ENCODE measurements around the gene SLC25A45.

SLC25A45 gene

DNA sequence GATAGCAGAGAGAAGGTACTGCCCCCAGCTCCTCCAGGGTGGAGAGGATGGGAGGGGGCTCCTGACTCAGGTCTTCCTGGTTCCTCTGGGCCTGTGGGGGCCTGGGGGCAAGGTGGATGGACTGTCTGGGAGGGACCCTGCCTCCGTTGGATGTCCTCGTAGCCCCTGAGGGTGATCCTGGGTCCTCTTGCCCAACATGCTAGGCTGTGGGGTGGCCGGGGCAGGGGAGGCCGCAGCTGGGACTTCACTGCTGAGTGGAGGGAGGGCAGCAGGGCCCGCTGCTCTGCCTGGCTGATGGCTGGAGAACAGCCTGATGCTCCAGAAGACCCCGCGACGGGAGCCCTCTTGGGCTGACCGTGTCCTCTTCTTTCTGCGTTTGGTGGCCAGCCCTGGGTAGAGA, 17.4 kb upstream of the SLC25A45 start:
- H3K27ac ChIP-seq, result no peak overlapping the region
- intact Hi-C loops (cut with DNase I; ENCODE audit: low total_unique reads), result no loop called here
- H3K36me3 ChIP-seq, result peaks cover 27 to 97% (median 77%) of the 10 kb centered on the region in 3 donors
- TF ChIP-seq, protein P1, sequence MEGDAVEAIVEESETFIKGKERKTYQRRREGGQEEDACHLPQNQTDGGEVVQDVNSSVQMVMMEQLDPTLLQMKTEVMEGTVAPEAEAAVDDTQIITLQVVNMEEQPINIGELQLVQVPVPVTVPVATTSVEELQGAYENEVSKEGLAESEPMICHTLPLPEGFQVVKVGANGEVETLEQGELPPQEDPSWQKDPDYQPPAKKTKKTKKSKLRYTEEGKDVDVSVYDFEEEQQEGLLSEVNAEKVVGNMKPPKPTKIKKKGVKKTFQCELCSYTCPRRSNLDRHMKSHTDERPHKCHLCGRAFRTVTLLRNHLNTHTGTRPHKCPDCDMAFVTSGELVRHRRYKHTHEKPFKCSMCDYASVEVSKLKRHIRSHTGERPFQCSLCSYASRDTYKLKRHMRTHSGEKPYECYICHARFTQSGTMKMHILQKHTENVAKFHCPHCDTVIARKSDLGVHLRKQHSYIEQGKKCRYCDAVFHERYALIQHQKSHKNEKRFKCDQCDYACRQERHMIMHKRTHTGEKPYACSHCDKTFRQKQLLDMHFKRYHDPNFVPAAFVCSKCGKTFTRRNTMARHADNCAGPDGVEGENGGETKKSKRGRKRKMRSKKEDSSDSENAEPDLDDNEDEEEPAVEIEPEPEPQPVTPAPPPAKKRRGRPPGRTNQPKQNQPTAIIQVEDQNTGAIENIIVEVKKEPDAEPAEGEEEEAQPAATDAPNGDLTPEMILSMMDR (IDR thresholded peaks at IDR 0.05), result no peak
- H3K4me1 ChIP-seq, result no peaks in the 10 kb centered on the region
- H3K27me3 ChIP-seq, result no peaks in the 10 kb centered on the region
- no peak for DNase-seq
- no peak overlapping the region for H3K4me3 ChIP-seq
- no peaks in the 10 kb centered on the region for H3K9me3 ChIP-seq

DNA sequence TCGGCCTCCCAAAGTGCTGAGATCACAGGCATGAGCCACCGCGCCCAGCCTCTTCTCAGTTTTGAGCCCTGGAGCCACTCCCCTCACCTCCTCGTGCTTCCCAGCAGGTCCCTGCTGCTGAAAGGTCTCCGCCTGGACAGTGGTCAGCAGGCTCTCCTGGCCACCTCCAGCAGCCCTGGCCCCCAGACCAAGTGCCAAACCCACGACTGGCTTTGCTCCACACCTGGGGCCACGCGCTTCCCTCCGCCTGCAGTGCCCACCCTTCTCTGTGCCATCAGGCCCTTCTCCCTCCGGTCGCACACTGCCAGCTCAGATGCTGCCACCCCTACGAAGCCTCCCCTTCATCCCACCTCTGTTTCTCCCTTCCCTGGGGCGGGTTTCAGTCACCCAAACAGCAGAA, 16.8 kb upstream of the SLC25A45 start:
- Histone ChIP-seq H3K36me3 (peaks cover 27 to 97% (median 77%) of the 10 kb centered on the region in 3 donors), H3K4me3 (no peak overlapping the region), H3K9me3 (no peaks in the 10 kb centered on the region), H3K27me3 (no peaks in the 10 kb centered on the region), H3K27ac (no peak overlapping the region), H3K4me1 (no peaks in the 10 kb centered on the region)
- intact Hi-C loops (cut with DNase I; ENCODE audit: low total_unique reads), result no loop called here
- TF ChIP-seq, protein P1 (IDR thresholded peaks at IDR 0.05), result no peak
- DNase-seq, result no peak

DNA sequence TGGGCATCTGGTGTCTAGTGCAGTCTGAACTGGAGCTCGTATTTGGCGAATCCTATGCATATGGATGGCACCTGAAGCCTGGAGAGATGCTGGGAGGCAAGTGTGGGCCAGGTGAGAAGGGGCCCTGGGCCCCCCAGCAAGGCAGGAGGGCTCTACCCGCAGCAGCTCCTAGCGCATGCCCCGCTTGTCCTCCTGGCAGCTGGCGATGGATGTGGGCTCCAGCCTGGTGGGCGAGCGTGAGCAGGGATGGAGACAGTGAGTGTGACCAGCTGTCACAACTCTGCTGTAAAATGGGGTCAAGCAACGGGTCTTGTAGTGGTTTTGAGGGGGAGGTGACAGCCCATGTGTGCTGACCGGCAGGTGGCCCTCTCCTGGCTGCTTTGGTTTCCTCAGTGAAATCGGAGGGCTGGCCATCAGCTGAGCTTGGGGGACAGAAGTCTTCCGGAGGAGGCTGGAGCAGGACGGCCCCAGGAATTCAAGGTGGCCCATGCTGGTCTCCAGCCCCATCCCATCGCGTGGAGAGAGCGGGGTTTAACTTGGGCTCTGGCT, 16.0 kb upstream of the SLC25A45 start:
- Histone ChIP-seq H3K4me1 (peaks cover 0 to under 1% (median 0%) of the 10 kb centered on the region in 4 donors), H3K4me3 (no peak overlapping the region), H3K36me3 (peaks cover 27 to 97% (median 77%) of the 10 kb centered on the region in 3 donors), H3K9me3 (no peaks in the 10 kb centered on the region), H3K27me3 (no peaks in the 10 kb centered on the region), H3K27ac (no peak overlapping the region)
- intact Hi-C loops (cut with DNase I; ENCODE audit: low total_unique reads), result no loop called here
- TF ChIP-seq, protein P1 (IDR thresholded peaks at IDR 0.05), result no peak
- no peak for DNase-seq

DNA sequence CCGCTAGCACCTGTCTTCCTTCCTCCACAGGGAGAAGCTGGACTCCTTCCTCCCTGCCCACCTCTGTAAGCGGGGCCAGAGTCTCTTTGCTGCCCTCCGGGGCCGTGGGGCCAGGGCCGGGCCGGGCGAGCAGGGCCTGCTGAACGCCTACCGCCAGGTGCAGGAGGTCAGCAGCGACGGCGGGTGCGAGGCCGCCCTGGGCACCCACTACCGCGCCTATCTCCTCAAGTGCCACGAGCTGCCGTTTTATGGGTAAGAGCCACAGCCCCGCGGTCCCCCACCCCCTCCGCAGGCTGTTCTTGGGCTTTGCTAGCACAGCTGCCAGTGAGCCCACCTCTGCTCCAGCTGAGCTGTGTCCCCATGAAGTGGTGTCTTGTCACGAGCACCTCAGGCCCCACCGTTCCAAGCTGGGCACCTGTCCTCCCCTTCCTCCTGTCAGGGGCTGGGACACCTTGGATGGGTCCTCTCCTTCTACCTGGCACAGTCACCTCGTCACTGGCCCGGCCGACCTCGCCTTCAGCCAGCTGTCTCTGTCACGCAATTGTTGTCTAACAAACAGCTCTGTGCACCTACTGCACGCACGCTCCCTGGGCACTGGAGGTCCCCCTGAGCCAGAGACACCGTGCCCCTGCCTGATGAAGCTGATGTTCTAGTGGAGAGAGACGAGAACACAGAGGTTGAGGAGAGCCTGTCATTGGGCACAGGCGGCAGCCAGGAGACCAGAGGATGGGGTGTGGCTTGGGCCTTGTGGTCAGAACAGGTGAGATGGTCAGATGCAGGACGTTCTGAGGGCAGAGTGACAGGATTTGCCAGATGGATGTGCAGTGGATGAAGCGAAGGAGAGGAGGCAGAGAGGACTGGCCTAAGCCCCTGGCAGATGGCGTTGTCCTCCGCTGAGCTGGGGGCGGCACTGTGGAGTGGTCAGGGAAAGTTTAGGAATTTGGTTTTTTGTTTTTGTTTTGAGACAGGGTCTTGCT, 14.6 kb upstream of the SLC25A45 start:
- Histone ChIP-seq H3K36me3 (peaks cover 27 to 96% (median 79%) of the 10 kb centered on the region in 3 donors), H3K4me1 (peaks cover 0 to 15% (median 0%) of the 10 kb centered on the region in 4 donors), H3K27ac (no peak overlapping the region), H3K9me3 (no peaks in the 10 kb centered on the region), H3K4me3 (no peak overlapping the region), H3K27me3 (no peaks in the 10 kb centered on the region)
- TF ChIP-seq, protein P1 (IDR thresholded peaks at IDR 0.05), result no peak
- intact Hi-C loops (cut with DNase I; ENCODE audit: low total_unique reads), result no loop called here
- DNase-seq, result no peak

DNA sequence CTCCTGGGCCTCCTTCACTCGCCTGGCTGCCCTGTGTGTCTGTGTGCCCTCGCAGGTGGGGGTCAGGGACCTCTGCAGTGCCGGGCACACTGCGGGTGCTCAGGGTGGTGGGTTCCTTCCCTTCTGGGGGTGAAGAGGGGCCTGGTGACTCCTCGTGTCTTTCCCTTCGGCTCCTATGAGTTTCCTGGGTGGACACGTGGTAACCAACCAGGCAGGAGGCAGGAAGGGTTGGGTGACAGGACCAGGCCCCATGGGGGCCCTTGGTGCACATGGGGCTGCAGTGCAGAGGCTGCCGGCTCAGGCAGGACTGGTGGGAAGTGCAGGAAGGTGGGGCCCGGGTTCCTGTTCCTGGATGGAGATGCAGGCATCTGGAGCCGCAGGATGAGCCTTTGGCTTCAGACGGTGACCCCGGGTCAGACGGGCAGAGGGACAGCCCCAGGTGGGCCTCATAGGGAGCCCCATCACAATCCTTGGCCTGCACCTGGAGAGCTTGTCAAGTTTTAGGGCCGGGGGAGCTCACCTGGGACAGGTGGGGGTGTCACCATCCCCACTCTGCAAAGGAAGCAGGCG, 13.6 kb upstream of the SLC25A45 start:
- peaks cover 27 to 88% (median 78%) of the 10 kb centered on the region in 3 donors for H3K36me3 ChIP-seq
- DNase-seq, result no peak

More for the DNA sequence above, 13.6 kb upstream of the SLC25A45 start:
- Histone ChIP-seq H3K27me3 (no peaks in the 10 kb centered on the region), H3K4me1 (peaks cover 0 to 24% (median 3%) of the 10 kb centered on the region in 4 donors), H3K27ac (no peak overlapping the region), H3K4me3 (no peak overlapping the region), H3K9me3 (no peaks in the 10 kb centered on the region)
- TF ChIP-seq, protein P1 (IDR thresholded peaks at IDR 0.05), result no peak
- intact Hi-C loops (cut with DNase I; ENCODE audit: low total_unique reads), result no loop called here
